CD14-positive monocyte (primary cell): ENCODE data around the gene CHST11. TPM values are rescaled to one million over a fixed set of nuclear protein-coding genes. Genes with fewer than 3 reads are reported as not detected.
A peak's percentile ranks its signal among the peaks of the same experiment; 100 is the strongest.

Experiments
- DNase-seq, 3 donors: peaks; one replicate each; pipeline ENCODE4 v3.0.0-alpha.2; 2011 to 2022
- H2AFZ ChIP-seq: 2 replicates; pipeline ENCODE4 v1.6.0; 2012; ENCODE audit warnings: mild to moderate bottlenecking, low read depth, low read length, inconsistent platforms; ENCODE audit not compliant: insufficient read depth, poor library complexity, severe bottlenecking
- H3K27ac ChIP-seq, 2 donors: 1 replicate in 1 of 2; 2 replicates in 1 of 2; pipeline ENCODE4 v1.5.1; 2012 to 2013; ENCODE audit warnings: low read length in 2 of 2, control low read depth in 1 of 2, inconsistent platforms in 1 of 2, low read depth in 1 of 2, mild to moderate bottlenecking in 1 of 2
- H3K27me3 ChIP-seq, 2 donors: one replicate each; pipeline versions ENCODE4 v1.6.0 to v1.6.1; 2011 to 2013; ENCODE audit warnings: low read length in 2 of 2; ENCODE audit not compliant: control insufficient read depth in 2 of 2, insufficient read depth in 2 of 2
- H3K36me3 ChIP-seq, 2 donors: replicated peaks in 1 of 2; 1 replicate in 1 of 2; 2 replicates in 1 of 2; pipeline versions ENCODE4 v1.5.1 to v1.6.1; 2012 to 2013; ENCODE audit warnings: low read length in 2 of 2, control low read depth in 1 of 2, inconsistent platforms in 1 of 2, mild to moderate bottlenecking in 1 of 2; ENCODE audit not compliant: insufficient read depth in 2 of 2, control insufficient read depth in 1 of 2
- H3K4me1 ChIP-seq, 2 donors: 1 replicate in 1 of 2; 2 replicates in 1 of 2; pipeline versions ENCODE4 v1.5.1 to v1.6.1; 2012 to 2013; ENCODE audit warnings: low read length in 2 of 2, control low read depth in 1 of 2, inconsistent platforms in 1 of 2, mild to moderate bottlenecking in 1 of 2, moderate library complexity in 1 of 2; ENCODE audit not compliant: insufficient read depth in 2 of 2, control insufficient read depth in 1 of 2
- H3K4me2 ChIP-seq: replicated peaks from 2 replicates; pipeline ENCODE3; 2012; ENCODE audit warnings: low read length, moderate library complexity, mild to moderate bottlenecking; ENCODE audit not compliant: poor library complexity, severe bottlenecking; ENCODE audit errors: extremely low read depth
- H3K4me3 ChIP-seq, 3 experiments: fragments of 200-600 bp in 1 of 3; sonication (generic) in 1 of 3; replicated peaks in 1 of 3; 1 replicate in 2 of 3; 2 replicates in 1 of 3; pipeline ENCODE4 v1.5.1; 2011 to 2013; ENCODE audit warnings: low read length in 3 of 3, mild to moderate bottlenecking in 3 of 3, control low read depth in 2 of 3, low read depth in 2 of 3, inconsistent platforms in 1 of 3, moderate library complexity in 1 of 3
- H3K79me2 ChIP-seq: 2 replicates; pipeline ENCODE4 v1.6.0; 2012; ENCODE audit warnings: mild to moderate bottlenecking, control low read depth, inconsistent platforms, low read length, moderate library complexity; ENCODE audit not compliant: insufficient read depth
- H3K9ac ChIP-seq: 2 replicates; pipeline ENCODE4 v1.6.0; 2017; ENCODE audit warnings: low read length, mild to moderate bottlenecking; ENCODE audit not compliant: insufficient read depth, poor library complexity, severe bottlenecking
- H3K9me3 ChIP-seq, 2 donors: replicated peaks in 1 of 2; 1 replicate in 1 of 2; 2 replicates in 1 of 2; pipeline versions ENCODE4 v1.5.1 to v1.6.1; 2012 to 2013; ENCODE audit warnings: low read length in 2 of 2, control low read depth in 1 of 2; ENCODE audit not compliant: control insufficient read depth in 1 of 2, insufficient read depth in 1 of 2
- H4K20me1 ChIP-seq: 2 replicates; pipeline ENCODE4 v1.6.0; 2012; ENCODE audit warnings: mild to moderate bottlenecking, low read length, control low read depth, moderate library complexity; ENCODE audit not compliant: insufficient read depth
- H3K27ac Mint-ChIP-seq, 7 donors: one replicate each; pipeline ENCODE4 v1.8.0; 2020; ENCODE audit warnings: mild to moderate bottlenecking in 7 of 7, mixed read lengths in 7 of 7, moderate library complexity in 6 of 7, inconsistent platforms in 2 of 7
- H3K27me3 Mint-ChIP-seq, 3 donors: one replicate each; pipeline ENCODE4 v1.8.0; 2021 to 2022; ENCODE audit warnings: low read depth in 3 of 3, mild to moderate bottlenecking in 3 of 3, mixed read lengths in 3 of 3, moderate library complexity in 3 of 3, inconsistent platforms in 1 of 3
- H3K36me3 Mint-ChIP-seq, 2 donors: one replicate each; pipeline ENCODE4 v1.8.0; 2020; ENCODE audit warnings: mixed read lengths in 2 of 2, inconsistent platforms in 1 of 2, mild to moderate bottlenecking in 1 of 2
- H3K4me1 Mint-ChIP-seq: one replicate; pipeline ENCODE4 v1.8.0; 2020; ENCODE audit warnings: mild to moderate bottlenecking, mixed read lengths
- H3K4me3 Mint-ChIP-seq, 2 donors: one replicate each; pipeline ENCODE4 v1.8.0; 2020; ENCODE audit warnings: mild to moderate bottlenecking in 2 of 2, mixed read lengths in 2 of 2, moderate library complexity in 1 of 2
- H3K9me3 Mint-ChIP-seq, 7 donors: one replicate each; pipeline ENCODE4 v1.8.0; 2020 to 2022; ENCODE audit warnings: mixed read lengths in 7 of 7, mild to moderate bottlenecking in 6 of 7, moderate library complexity in 6 of 7, inconsistent platforms in 2 of 7
- CTCF ChIP-seq: fragments of 200-600 bp; IDR thresholded peaks from one replicate; pipeline ENCODE4 v1.8.0; 2022; ENCODE audit warnings: antibody characterized with exemption, mild to moderate bottlenecking
- WGBS: methylation state at CpG from one replicate; pipeline ENCODE4 v1.1.5; 2013; ENCODE audit warnings: missing lambda C conversion rate; ENCODE audit not compliant: insufficient coverage; 5-methylcytosine and 5-hydroxymethylcytosine counted together
- intact Hi-C, 2 donors: fragments of 100-400 bp; cut with micrococcal nuclease; formaldehyde crosslinking; loops; one replicate each; pipeline versions ENCODE4 v1.15.0 to v1.15.1; 2023
- polyA plus RNA-seq, 3 donors: library from polyadenylated mRNA; depleted of rRNA in 1 of 3; unstranded in 2 of 3; stranded (reverse) in 1 of 3; fragments of 300-500 nt in 2 of 3; fragments of >200 nt in 1 of 3; fragmentation: Illumina TruSeq in 2 of 3; gene quantifications; 1 replicate in 2 of 3; 2 replicates in 1 of 3; pipeline ENCODE4 v1.2.3, GENCODE V29; 2012 to 2021

Gene CHST11
- polyA plus RNA-seq, 3 donors, result 44.4 to 66.6 (median 48.4) TPM

GRCh38 chr12:104702565-104703139 is 245.9 kb downstream of the CHST11 start:
- no peak overlapping the region for H3K4me3 Mint-ChIP-seq
- H3K79me2 ChIP-seq, result peaks cover 89% of the 10 kb centered on the region
- H3K36me3 Mint-ChIP-seq, result peaks cover 33 to 43% of the 10 kb centered on the region in 2 donors
- no peak overlapping the region for H3K4me2 ChIP-seq
- H3K4me1 ChIP-seq, result peaks cover 0 to 7% of the 10 kb centered on the region in 2 donors
- H3K36me3 ChIP-seq, result peaks cover 11 to 37% of the 10 kb centered on the region in 2 donors
- peaks cover 0 to 2% (median 0%) of the 10 kb centered on the region in 3 donors for H3K27me3 Mint-ChIP-seq
- no peaks in the 10 kb centered on the region for H3K27me3 ChIP-seq
- no peak overlapping the region for H3K27ac ChIP-seq
- no peak overlapping the region for H2AFZ ChIP-seq
- no peak overlapping the region for H3K4me3 ChIP-seq
- TF ChIP-seq CTCF, result no peak
- peaks cover 0 to 1% (median 0%) of the 10 kb centered on the region in 7 donors for H3K9me3 Mint-ChIP-seq
- peak overlapping the region in 2 of 7 donors; percentile 3 to 15 for H3K27ac Mint-ChIP-seq
- no peak for DNase-seq
- intact Hi-C loops, result no loop called here
- peaks cover 18% of the 10 kb centered on the region for H3K4me1 Mint-ChIP-seq
- H4K20me1 ChIP-seq, result peaks cover 88% of the 10 kb centered on the region
- no peaks in the 10 kb centered on the region for H3K9me3 ChIP-seq
- H3K9ac ChIP-seq, result no peak overlapping the region
- WGBS, result 94% methylated on average over 19 of the region's 21 CpGs

GRCh38 chr12:104703372-104703771 is 246.6 kb downstream of the CHST11 start:
- peaks cover 11% of the 10 kb centered on the region for H3K4me1 Mint-ChIP-seq
- peak overlapping the region in 2 of 7 donors; percentile 11 to 44 for H3K27ac Mint-ChIP-seq
- H3K36me3 Mint-ChIP-seq, result peaks cover 34 to 42% of the 10 kb centered on the region in 2 donors
- no peak for DNase-seq
- H4K20me1 ChIP-seq, result peaks cover 88% of the 10 kb centered on the region
- H3K4me2 ChIP-seq, result no peak overlapping the region
- peaks cover 0 to 7% of the 10 kb centered on the region in 2 donors for H3K4me1 ChIP-seq
- H3K27me3 ChIP-seq, result no peaks in the 10 kb centered on the region
- WGBS, result 92% methylated on average over 8 of the region's 8 CpGs
- no peaks in the 10 kb centered on the region for H3K27me3 Mint-ChIP-seq
- H3K9me3 ChIP-seq, result no peaks in the 10 kb centered on the region
- intact Hi-C loops, result no loop called here
- H3K4me3 Mint-ChIP-seq, result no peak overlapping the region
- no peak overlapping the region for H3K4me3 ChIP-seq
- no peak for TF ChIP-seq CTCF
- no peak overlapping the region for H2AFZ ChIP-seq
- H3K9me3 Mint-ChIP-seq, result peaks cover 0 to 1% (median 0%) of the 10 kb centered on the region in 7 donors
- peaks cover 11 to 44% of the 10 kb centered on the region in 2 donors for H3K36me3 ChIP-seq
- H3K27ac ChIP-seq, result peak overlapping the region in 1 of 2 donors; percentile 36
- peaks cover 89% of the 10 kb centered on the region for H3K79me2 ChIP-seq
- H3K9ac ChIP-seq, result no peak overlapping the region
